GM19025 (cell line): ENCODE data around the gene RNU5B-1.

Experiments
- ATAC-seq: cut with Tn5 transposase; IDR thresholded peaks from one replicate; pipeline ENCODE4 v1.9.1; 2021; ENCODE audit warnings: mild to moderate bottlenecking, low read depth, moderate library complexity; ENCODE audit not compliant: unreplicated experiment

The RNU5B-1 gene

GRCh38 chr15:65286704-65287519 is 17.6 kb upstream of the RNU5B-1 start, which contains the start of gene PARP16:
Gene PARP16, minus strand, starts transcription at chr15:65286883. Its CDS starts 457 bp downstream, at chr15:65286426.
- ATAC-seq: peak; percentile 93

GRCh38 chr15:65287520-65287855 is 17.0 kb upstream of the RNU5B-1 start:
- ATAC-seq: no peak

GRCh38 chr15:65289261-65289854 is 15.1 kb upstream of the RNU5B-1 start:
- no peak for ATAC-seq

GRCh38 chr15:65290228-65290627 is 14.2 kb upstream of the RNU5B-1 start:
- ATAC-seq: no peak

GRCh38 chr15:65292938-65293518 is 11.4 kb upstream of the RNU5B-1 start:
- ATAC-seq: no peak

- ATAC-seq: no peak
Measured at GRCh38 chr15:65298731-65299130, 5.7 kb upstream of the RNU5B-1 start.

- ATAC-seq: no peak
Measured at GRCh38 chr15:65300924-65301441, 3.5 kb upstream of the RNU5B-1 start.

GRCh38 chr15:65302061-65302460 is 2.4 kb upstream of the RNU5B-1 start:
- ATAC-seq: no peak

- ATAC-seq: no peak
Measured at GRCh38 chr15:65303687-65304380, 643 bp upstream of the RNU5B-1 start.

GRCh38 chr15:65305150-65305758 is 777 bp downstream of the RNU5B-1 start:
- no peak for ATAC-seq

- no peak for ATAC-seq
Measured at GRCh38 chr15:65305776-65306175, 1.3 kb downstream of the RNU5B-1 start.

- no peak for ATAC-seq
Measured at GRCh38 chr15:65306551-65306950, 2.1 kb downstream of the RNU5B-1 start.

GRCh38 chr15:65307978-65308377 is 3.5 kb downstream of the RNU5B-1 start:
- no peak for ATAC-seq

- ATAC-seq: no peak
Measured at GRCh38 chr15:65309882-65310418, 5.5 kb downstream of the RNU5B-1 start.

GRCh38 chr15:65310431-65311137 is 6.1 kb downstream of the RNU5B-1 start:
- ATAC-seq: no peak

GRCh38 chr15:65311760-65312159 is 7.3 kb downstream of the RNU5B-1 start:
- ATAC-seq: no peak

- ATAC-seq: no peak
Measured at GRCh38 chr15:65312400-65312916, 8.0 kb downstream of the RNU5B-1 start.

- ATAC-seq: no peak
Measured at GRCh38 chr15:65318870-65319356, 14.4 kb downstream of the RNU5B-1 start.

GRCh38 chr15:65323071-65323511 is 18.6 kb downstream of the RNU5B-1 start:
- no peak for ATAC-seq
